Activated CD4-positive, alpha-beta T cell treated with anti-CD3 and anti-CD28 coated beads, Interleukin-2, amount 50 U/mL, for 1 hour (primary cell): ENCODE data around the gene ANKRD23.
"Not testable (repeated sequence)": the region's sequence is repeated elsewhere in the genome, so short reads cannot be mapped to it uniquely, and the experiment has no call there.

Experiments used
- DNase-seq: peaks from one replicate; pipeline ENCODE4 v3.0.0-alpha.2; 2020

The ANKRD23 gene

GRCh38 chr2:96813656-96814055 is 30.2 kb downstream of the ANKRD23 start:
- no peak for DNase-seq

GRCh38 chr2:96811917-96812316 is 31.9 kb downstream of the ANKRD23 start:
- no peak for DNase-seq

- DNase-seq, result no peak
These were observed 33.0 kb downstream of the ANKRD23 start for GRCh38 chr2:96810783-96811192.

- no peak for DNase-seq
These were observed 33.7 kb downstream of the ANKRD23 start for GRCh38 chr2:96809951-96810782.

- no peak for DNase-seq
These were observed 34.5 kb downstream of the ANKRD23 start for GRCh38 chr2:96809216-96809882.

- no peak for DNase-seq
These were observed 35.5 kb downstream of the ANKRD23 start for GRCh38 chr2:96808176-96808837.

GRCh38 chr2:96807127-96807471 is 36.7 kb downstream of the ANKRD23 start:
- no peak for DNase-seq

GRCh38 chr2:96806468-96807126 is 37.2 kb downstream of the ANKRD23 start:
- DNase-seq, result peak; percentile 41

- not testable (repeated sequence) for DNase-seq
These were observed 37.9 kb downstream of the ANKRD23 start for GRCh38 chr2:96805946-96806345.

GRCh38 chr2:96804986-96805385 is 38.8 kb downstream of the ANKRD23 start:
- no peak for DNase-seq

GRCh38 chr2:96802721-96803120 is 41.1 kb downstream of the ANKRD23 start:
- DNase-seq, result no peak

GRCh38 chr2:96801786-96802595 is 41.8 kb downstream of the ANKRD23 start:
- no peak for DNase-seq

GRCh38 chr2:96801005-96801785 is 42.6 kb downstream of the ANKRD23 start:
- peak; percentile 66 for DNase-seq

GRCh38 chr2:96800061-96801004 is 43.5 kb downstream of the ANKRD23 start:
- DNase-seq, result no peak

- no peak for DNase-seq
These were observed 44.2 kb downstream of the ANKRD23 start for GRCh38 chr2:96799623-96799935.

GRCh38 chr2:96798733-96799622 is 44.8 kb downstream of the ANKRD23 start:
- DNase-seq, result no peak

GRCh38 chr2:96797066-96797625 is 46.7 kb downstream of the ANKRD23 start:
- no peak for DNase-seq

- not testable (repeated sequence) for DNase-seq
These were observed 47.3 kb downstream of the ANKRD23 start for GRCh38 chr2:96796497-96796896.

- no peak for DNase-seq
These were observed 48.7 kb downstream of the ANKRD23 start for GRCh38 chr2:96795076-96795475.
